Fibroblast of skin of left biceps (primary cell): ENCODE results near the gene PSMD7.
"Not testable (repeated sequence)": the region's sequence is repeated elsewhere in the genome, so short reads cannot be mapped to it uniquely, and the experiment has no call there.

Experiments used
- DNase-seq, 2 experiments: peaks; one replicate each; pipeline ENCODE4 v3.0.0-alpha.2; 2013; ENCODE audit warnings: low read depth in 2 of 2

The PSMD7 gene

DNA sequence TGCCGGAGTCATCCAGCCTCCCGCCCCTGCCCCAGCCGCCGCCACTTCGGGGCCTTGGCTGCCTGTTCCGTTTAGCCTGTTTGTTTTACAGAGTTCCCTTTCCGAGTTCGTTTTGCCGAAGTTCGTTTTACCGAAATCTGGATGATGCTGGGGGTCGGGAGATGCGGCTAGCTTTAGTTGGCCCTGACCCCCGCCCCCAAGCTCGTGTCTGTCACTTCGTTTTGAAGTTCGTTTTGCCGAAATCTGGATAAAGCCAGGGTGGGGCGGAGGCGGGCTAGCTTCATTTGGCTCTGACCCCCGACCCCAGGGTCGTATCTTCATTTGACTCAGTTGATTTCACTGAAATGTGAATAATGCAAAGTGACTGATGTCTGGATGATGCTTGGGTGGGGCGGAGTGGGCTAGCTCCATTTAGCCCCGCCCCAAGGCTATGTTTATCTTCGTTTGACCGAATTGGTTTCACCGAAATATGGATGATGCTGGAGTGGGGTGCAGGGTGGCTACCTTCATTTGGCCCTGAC is 591 bp downstream of the PSMD7 start:
- DNase-seq: no peak

DNA sequence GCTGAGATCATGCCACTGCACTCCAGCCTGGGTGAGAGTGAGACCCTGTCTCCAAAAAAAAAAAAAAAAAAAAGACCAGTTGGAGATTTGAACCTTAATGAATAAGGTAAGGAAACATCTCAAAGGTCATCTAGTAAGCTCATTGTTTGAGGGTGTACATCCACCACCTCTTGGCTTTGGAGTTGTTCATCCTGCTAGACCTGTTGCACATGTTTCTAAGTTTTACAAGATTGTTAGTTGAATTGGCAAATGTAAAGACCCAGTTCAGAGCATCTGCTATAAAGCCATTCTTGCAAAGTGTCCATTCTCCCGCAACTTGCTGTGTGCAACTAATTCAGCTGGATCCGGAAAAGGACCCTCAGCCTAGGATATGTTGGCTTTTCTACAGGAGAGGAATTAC is 1.5 kb downstream of the PSMD7 start:
- DNase-seq: no peak

DNA sequence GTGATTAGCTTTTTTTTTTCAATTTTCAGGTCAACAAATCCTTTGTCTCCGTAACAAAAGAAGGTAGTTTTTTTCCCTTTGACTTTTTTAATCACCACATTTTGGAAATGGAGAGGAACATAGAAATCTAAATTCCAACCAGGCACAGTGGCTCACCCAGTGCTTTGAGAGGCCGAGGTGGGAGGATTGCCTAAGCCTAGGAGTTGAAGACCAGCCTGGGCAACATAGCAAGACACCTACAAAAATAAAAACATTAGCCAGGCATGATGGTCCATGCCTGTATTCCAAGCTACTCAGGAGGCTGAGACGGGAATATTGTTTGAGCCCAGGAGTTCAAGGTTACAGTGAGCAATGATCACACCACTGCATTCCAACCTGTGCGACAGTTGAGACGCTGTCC is 5.7 kb downstream of the PSMD7 start:
- no peak for DNase-seq

DNA sequence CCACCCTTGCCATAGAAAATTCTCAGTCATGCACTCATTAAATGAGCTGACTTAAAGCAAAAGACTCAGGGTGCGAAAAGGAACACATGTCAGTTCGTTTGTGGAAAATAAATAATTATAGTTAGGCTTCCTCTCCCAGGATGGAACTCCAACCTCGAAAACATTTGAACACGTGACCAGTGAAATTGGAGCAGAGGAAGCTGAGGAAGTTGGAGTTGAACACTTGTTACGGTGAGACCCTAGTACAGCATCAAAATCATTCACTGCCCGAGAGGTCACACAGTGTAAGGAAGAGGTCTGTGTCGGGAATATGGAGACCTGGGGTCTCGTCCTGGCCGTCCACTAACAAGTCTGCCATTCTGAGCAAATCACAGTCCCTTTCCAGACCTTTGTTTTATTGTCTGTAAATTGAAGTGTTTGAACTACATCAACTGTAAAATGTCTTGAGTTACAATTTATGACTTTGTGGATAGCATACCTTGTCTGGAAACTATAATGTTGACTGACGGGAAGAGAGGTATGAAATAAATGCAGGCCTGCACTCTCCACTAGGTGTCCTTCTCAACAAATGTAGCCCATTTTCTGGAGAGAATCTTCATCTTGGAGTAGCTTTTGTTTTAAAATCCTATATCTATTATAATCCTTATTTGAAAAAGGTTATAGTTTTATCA is 7.7 kb downstream of the PSMD7 start:
- DNase-seq: no peak

DNA sequence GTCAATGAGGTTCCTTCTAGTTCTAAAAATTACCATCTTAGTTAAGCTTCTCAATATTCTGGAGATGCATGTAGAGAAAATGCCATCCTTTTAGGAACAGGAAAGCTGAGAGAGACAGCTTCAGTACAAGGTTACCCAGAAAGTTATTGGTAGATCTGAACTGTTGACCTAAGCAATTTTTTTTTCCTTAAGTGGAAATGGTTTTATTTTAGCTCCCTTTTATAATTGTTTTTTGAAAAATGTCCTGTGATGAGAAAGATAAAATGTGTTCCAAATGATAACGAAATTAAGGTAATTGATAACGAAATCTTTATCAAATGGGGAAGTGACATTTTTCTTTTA is 8.2 kb downstream of the PSMD7 start:
- no peak for DNase-seq

DNA sequence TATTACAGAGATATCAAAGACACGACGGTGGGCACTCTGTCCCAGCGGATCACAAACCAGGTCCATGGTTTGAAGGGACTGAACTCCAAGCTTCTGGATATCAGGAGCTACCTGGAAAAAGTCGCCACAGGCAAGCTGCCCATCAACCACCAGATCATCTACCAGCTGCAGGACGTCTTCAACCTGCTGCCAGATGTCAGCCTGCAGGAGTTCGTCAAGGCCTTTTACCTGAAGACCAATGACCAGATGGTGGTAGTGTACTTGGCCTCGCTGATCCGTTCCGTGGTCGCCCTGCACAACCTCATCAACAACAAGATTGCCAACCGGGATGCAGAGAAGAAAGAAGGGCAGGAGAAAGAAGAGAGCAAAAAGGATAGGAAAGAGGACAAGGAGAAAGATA is 8.7 kb downstream of the PSMD7 start:
- DNase-seq: no peak

DNA sequence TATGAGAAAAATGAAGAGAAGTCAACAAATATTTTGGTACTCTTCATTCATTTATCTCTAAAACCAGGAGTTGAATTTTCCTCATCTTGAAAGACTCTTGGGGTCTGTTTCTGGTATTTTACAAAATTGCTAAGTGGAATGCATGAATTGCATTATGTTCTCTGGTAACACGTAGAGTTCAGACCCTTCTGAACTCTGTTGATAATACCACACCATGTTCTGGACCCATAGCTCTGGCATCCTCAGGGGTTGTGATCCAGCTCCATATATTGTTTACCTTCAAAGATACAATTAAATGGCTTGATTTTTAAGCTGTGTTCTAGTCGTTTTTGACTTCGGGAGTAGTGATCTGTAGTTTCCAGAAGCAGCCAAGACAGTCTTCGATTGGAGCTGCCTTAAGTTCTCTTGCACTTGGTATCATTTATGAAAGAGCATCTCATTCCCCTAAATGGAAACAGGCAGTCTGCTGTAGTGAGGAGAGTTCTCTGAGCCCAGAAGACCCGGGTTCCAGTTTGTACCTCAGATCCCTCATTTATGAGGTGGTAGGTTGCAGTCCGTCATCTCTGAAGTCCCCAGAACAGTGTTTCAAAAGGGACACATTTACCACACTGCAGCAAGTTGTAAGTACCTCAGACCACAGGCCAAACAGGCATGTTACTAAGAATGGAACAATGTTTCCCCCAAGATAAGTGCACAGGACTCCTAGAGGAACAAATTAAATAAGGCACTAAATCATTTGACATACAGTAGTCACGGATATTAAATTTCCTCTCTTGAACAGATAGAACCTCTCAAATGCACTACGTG is 9.6 kb downstream of the PSMD7 start:
- DNase-seq: no peak

DNA sequence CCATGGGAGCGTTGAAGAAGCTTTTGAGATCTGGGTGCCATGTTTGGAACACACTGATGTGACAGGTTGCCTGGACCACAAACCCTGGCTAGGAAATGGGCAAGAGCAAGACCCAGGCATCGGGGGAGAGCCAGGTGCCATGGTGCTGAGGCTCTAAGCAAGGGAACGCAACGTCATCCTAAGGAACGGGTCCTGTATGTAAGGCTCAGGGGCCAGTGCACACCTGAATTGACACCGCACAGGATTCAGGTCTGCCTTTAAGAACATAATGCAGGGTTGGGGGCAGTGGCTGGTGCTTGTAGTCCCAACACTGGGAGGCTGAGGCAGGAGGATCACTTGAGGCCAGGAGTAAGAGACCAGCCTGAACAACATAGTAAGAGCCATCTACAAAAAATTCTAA is 10.8 kb downstream of the PSMD7 start:
- no peak for DNase-seq

DNA sequence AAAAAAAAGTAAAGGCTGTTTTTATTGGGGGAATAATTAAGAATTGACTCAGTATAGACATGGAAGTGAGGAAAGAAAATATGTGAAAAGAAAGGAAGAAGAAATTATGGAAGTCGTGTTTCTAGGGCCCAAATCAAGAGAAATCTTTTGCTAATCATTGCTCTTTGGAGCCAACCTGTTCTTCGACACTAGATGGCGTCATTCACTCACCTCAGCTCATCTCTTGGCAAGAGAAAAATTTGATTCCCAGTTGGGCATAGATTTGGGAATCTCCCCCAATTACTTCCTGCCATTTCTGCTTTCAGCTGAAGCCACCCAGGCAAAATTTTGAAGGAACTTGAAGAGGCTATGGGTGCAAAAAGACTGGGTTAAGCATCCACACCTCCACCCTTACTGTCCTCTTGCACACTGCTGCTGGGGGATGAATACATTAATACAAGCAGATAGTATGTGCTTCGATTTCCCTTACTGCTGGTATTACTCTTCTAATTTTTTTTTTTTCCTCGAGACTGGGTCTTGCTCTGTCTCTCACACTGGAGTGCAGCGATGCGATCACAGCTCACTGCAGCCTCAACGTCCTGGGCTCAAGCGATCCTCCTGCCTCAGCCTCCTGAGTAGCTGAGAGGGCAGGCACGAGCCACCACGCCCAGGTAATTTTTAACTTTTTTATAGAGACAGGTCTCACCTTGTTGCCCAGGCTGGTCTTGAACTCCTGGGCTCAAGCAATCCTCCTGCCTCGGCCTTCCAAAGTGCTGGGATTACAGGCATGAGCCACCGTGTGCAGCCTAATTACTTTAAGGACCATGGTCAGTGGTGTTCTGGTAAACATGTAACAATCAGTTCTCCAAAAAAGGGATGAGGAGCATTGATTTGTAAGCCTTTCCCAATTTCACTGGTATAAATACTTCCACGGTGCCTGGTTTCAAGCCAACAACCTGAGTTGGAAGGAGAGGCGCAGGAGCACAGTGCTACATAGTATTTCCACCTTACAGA is 13.5 kb downstream of the PSMD7 start:
- peak in 1 of 2 experiments; percentile 13 for DNase-seq

DNA sequence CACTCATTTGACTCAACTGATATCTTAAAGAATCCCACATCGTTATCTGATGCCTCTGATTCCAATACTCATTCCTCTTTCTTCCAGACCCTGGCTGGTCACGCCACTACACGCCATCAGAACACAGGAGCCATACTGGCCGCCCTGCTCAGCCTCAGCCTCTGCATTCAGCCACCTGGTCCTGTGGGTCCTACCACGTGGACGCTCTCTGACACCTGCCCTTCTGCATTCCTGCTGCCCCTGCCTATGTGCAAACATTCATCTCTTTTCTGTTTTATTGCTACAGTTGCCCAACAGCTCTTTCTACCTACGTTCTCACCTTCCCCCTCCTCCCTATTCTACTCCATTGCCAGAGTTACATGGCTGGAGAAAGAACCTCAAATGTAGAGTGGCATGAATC is 18.4 kb downstream of the PSMD7 start:
- no peak for DNase-seq

DNA sequence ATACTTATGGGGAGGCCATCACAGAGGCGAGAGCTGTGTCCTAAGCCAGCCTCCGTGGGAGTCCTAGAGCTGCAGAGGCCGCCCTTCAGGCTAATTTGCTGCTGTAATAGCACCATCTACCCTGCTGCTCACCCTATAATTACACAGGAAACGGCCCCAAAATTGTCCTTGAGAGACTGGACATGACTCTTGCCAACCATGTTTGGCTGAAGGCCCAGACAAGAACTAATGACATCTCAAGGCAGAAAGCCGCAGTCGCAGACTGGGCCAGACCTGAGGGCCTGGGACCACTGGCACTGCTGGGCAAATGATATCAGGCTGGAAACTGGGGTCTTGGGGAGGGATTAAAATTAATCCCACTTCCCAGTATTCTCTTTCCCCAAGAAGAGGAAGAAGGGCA is 24.1 kb downstream of the PSMD7 start:
- no peak for DNase-seq

DNA sequence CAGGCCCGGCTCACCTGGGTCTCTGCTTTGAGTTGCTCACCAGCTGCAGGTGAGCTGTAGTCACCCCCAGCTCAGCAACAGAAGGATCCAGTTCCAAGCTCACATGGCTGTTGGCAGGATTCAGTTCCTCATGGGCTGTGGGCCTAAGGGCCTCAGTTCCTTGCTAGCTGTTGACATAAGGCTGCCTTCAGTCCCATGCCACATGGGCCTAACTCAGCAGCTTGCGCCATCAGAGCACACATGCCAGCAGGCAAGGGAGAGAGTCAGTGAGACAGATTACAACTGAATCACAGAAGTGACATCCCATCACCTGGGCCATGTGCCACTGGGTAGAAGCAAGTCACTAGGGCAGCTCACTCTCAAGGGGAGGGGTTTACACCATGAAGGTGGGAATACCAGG is 24.7 kb downstream of the PSMD7 start:
- no peak for DNase-seq

DNA sequence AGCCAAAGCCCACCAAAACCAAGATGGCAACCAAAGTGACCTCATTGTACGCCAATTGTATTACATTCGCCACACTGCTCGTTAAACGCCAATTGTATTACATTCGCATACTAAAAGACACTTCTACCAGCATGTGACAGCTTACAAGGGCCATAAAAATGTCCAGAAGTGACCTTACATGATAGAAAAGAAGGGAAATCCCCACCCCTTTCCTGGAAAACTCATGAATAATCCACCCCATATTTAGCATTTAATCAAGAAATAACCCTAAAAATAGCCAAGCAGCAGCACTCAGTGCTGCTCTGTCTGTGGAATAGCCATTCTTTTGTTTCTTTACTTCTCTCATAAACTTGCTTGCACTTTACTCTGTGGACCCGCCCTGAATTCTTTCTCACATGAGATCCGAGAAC is 25.7 kb downstream of the PSMD7 start:
- no peak for DNase-seq

DNA sequence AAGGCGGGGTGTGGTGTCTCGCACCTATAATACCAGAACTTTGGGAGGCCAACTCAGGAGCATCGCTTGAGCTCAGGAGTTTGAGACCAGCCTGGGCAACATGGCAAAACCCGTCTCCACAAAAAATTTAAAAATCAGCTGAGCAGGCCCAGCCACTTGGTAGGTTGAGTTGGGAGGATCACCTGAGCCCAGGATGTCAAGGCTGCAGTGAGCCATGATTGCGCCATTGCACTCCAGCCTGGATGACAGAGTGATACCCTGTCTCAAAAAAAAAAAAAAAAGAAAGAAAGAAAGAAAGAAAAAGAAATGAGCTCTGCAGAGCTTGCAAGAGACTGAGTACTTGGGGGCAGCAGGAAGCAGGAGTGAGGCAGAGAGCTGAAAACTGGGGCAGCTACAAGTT is 28.2 kb downstream of the PSMD7 start:
- DNase-seq: not testable (repeated sequence)

DNA sequence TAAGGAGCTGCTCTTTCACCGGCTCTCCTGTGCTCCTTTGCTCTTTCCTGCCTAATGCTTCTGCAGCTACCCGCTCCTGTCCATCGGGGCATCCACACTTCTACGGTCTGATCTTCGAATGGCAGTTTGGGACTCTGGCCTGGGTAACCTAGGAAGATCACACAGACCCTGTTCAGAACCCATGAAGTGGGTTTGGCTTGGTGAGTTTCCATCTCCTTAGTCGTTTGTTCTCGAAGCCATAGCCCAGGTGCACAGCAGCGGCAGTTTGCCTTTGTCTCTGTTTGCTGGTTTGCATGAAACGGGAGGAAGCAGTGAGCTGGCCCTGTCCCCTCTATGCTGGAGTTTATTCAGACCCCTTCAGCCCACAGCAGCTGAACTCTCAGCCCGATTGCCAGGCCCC is 29.0 kb downstream of the PSMD7 start:
- DNase-seq: no peak

DNA sequence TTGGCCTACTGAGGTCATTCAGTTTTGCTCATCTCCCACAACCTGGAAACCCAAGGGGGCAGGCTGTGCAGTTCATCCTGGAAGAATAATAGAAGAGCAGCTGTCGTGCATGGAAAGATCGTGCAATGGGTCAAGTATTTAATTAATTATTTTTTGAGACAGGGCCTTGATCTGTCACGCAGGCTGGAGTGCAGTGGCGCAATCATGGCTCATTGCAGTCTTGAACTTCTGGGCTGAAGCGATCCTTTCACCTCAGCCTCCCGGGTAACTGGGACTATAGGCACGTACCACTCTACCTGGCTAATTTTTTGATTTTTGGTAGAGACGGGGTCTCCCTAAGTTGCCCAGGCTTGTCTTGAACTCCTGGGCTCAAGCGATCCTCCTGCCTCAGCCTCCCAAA is 31.7 kb downstream of the PSMD7 start:
- DNase-seq: not testable (repeated sequence)

DNA sequence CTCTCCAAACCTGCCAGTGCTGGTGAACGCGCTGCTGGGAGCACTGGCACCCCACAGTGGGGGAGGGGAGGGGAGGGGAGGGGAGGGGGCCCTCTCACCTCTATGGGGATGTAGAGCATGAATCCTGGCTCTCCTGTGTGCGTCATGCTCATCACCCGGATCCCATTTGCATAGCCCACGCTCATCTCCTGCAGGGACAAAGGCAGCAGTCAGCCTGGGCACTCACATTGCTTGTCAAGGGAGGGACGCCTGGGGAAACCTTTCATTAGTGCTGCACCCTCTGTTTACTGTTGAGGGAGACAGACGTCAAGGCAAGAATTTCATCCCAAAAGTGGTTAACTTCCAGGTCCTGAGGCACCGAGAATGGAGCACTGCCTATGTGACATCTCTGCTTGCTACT is 35.9 kb downstream of the PSMD7 start:
- not testable (repeated sequence) for DNase-seq

DNA sequence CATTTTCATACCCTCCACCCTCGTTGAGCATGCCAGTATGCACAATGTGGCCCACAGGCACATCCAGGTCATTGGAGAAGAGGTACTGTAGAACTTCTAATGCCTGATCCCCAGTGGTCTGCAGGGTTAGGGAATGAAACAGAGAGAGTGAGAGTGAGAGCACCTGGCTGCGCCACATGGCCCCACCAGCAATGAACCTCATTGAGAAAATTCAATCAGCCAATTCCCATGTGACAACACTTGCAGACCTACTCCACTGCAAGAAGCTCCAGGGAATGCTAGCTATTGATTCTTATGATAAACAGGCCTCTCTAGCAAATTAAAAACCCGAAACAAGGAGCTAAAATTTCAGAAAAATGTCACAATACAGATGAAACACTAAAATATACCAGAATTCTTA is 40.9 kb downstream of the PSMD7 start:
- DNase-seq: not testable (repeated sequence)

DNA sequence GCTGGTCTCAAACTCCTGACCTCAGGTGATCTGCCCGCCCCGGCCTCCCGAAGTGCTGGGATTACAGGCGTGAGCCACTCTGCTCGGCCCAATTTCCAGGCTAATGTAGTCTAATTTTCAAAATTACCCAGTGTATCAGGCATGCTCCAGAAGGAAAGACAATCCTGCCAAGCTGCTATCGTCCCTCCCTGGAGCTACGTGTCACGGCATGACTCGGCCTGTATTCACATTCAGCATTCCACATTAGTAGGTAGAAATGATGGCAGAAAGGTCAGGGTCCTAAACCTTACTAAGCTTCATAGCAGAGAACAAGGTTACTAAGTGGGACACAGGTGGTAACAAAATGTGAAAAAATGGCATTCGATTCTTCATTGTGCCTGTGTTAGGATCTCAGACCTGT is 42.6 kb downstream of the PSMD7 start:
- DNase-seq: not testable (repeated sequence)

DNA sequence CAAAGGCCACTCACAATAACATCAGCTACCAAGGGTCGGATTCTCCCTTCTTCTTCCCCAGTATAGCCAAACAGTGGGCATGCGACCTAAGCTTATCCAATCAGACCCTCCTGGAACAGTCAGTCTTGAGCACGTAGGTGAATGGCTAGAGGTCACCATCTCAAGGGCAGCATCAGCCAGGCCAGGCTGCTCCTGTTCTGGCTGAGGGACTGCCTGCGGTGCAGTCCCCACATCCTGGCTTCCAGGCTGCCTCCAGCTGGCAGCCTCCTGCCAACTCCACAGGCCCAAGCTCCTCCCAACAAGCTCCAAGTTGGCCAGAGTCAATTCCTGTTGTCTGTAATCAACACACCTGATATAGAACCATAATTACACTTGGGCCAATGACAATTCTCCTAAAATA is 56.4 kb downstream of the PSMD7 start:
- DNase-seq: not testable (repeated sequence)
